Keratinocyte (primary cell): ENCODE measurements around the gene IFNG-AS1. TPM values are rescaled to one million over a fixed set of nuclear protein-coding genes. Genes with fewer than 3 reads are reported as not detected.

Source experiments
- DNase-seq: peaks from one replicate; pipeline ENCODE4 v3.0.0-alpha.2; 2011; ENCODE audit warnings: low read depth, missing footprints, low spot score
- FAIRE-seq: peaks from 2 replicates; lab custom pipeline; 2011; peaks lifted over from hg19 to GRCh38; lab: Jason Lieb, UNC
- H2AFZ ChIP-seq: 2 replicates; pipeline ENCODE4 v1.6.0; 2012; ENCODE audit warnings: low read length, control low read depth, inconsistent platforms; ENCODE audit not compliant: control insufficient read depth
- H3K27ac ChIP-seq: 2 replicates; pipeline ENCODE4 v1.5.1; 2011; ENCODE audit warnings: low read length; ENCODE audit not compliant: control insufficient read depth, insufficient read depth
- H3K27me3 ChIP-seq: 3 replicates; pipeline ENCODE4 v1.6.0; 2011; ENCODE audit warnings: low read length; ENCODE audit not compliant: control insufficient read depth, insufficient read depth; ENCODE audit errors: extremely low read depth
- H3K36me3 ChIP-seq, 2 experiments: 2 replicates in 1 of 2; 3 replicates in 1 of 2; pipeline ENCODE4 v1.5.1; 2011; ENCODE audit warnings: low read length in 2 of 2, mild to moderate bottlenecking in 1 of 2; ENCODE audit not compliant: control insufficient read depth in 2 of 2, insufficient read depth in 2 of 2; ENCODE audit errors: extremely low read depth in 1 of 2
- H3K4me1 ChIP-seq: 3 replicates; pipeline ENCODE4 v1.5.1; 2011; ENCODE audit warnings: low read length; ENCODE audit not compliant: control insufficient read depth, insufficient read depth; ENCODE audit errors: extremely low read depth
- H3K4me2 ChIP-seq: 3 replicates; pipeline ENCODE4 v1.6.0; 2011; ENCODE audit warnings: low read depth, low read length; ENCODE audit not compliant: control insufficient read depth, insufficient read depth; ENCODE audit errors: extremely low read depth
- H3K4me3 ChIP-seq, 3 experiments: fragments of 200-600 bp in 1 of 3; sonication (generic) in 1 of 3; 2 replicates in 2 of 3; 3 replicates in 1 of 3; pipeline ENCODE4 v1.5.1; 2011 to 2016; ENCODE audit warnings: low read length in 3 of 3, mild to moderate bottlenecking in 3 of 3, control low read depth in 2 of 3, inconsistent platforms in 1 of 3, low read depth in 1 of 3, mixed read lengths in 1 of 3, mixed run types in 1 of 3, moderate library complexity in 1 of 3; ENCODE audit not compliant: control insufficient read depth in 2 of 3, insufficient read depth in 2 of 3; ENCODE audit errors: extremely low read depth in 1 of 3
- H3K79me2 ChIP-seq: 2 replicates; pipeline ENCODE4 v1.6.0; 2012; ENCODE audit warnings: low read length; ENCODE audit not compliant: control insufficient read depth, insufficient read depth
- H3K9ac ChIP-seq: 3 replicates; pipeline ENCODE4 v1.6.0; 2011; ENCODE audit warnings: low read length; ENCODE audit not compliant: control insufficient read depth, insufficient read depth; ENCODE audit errors: extremely low read depth
- H3K9me1 ChIP-seq: 3 replicates; pipeline ENCODE4 v1.6.0; 2011; ENCODE audit warnings: low read length; ENCODE audit not compliant: control insufficient read depth, insufficient read depth; ENCODE audit errors: extremely low read depth
- H3K9me3 ChIP-seq: 2 replicates; pipeline ENCODE4 v1.5.1; 2012; ENCODE audit warnings: low read depth, low read length; ENCODE audit not compliant: control insufficient read depth
- H4K20me1 ChIP-seq: 3 replicates; pipeline ENCODE4 v1.6.0; 2011; ENCODE audit warnings: low read length; ENCODE audit not compliant: control insufficient read depth, insufficient read depth; ENCODE audit errors: extremely low read depth
- CTCF ChIP-seq, 3 experiments: IDR thresholded peaks in 1 of 3; conservative IDR thresholded peaks in 1 of 3; optimal IDR thresholded peaks in 1 of 3; 2 replicates in 2 of 3; 3 replicates in 1 of 3; pipeline versions ENCODE3 to v1.5.1; 2011; ENCODE audit warnings: low read length in 3 of 3, mild to moderate bottlenecking in 3 of 3, moderate library complexity in 2 of 3, control low read depth in 1 of 3, inconsistent platforms in 1 of 3; ENCODE audit not compliant: insufficient read depth in 2 of 3; ENCODE audit errors: extremely low read depth in 1 of 3
- EZH2 ChIP-seq: IDR thresholded peaks from one replicate; pipeline ENCODE4 v1.6.1; 2012; ENCODE audit warnings: inconsistent platforms, mild to moderate bottlenecking, low read length, moderate library complexity
- dilution Hi-C: fragments of 300-500 bp; cut with MboI; formaldehyde crosslinking; loops from one replicate; pipeline ENCODE4 v1.7.0; 2020; ENCODE audit warnings: low sequenced_read_pairs; ENCODE audit not compliant: extremely low pct_ligation_motif_present
- polyA plus RNA-seq, 5 experiments: library from polyadenylated mRNA; depleted of rRNA in 3 of 5; stranded (reverse) in 3 of 5; stranded (forward) in 1 of 5; unstranded in 1 of 5; fragments of >200 nt; gene quantifications; 1 replicate in 1 of 5; 2 replicates in 3 of 5; 3 replicates in 1 of 5; pipeline versions ENCODE4 v1.2.1 to v1.2.3, GENCODE V29; 2011 to 2012; ENCODE audit warnings: missing spikeins in 2 of 5, low read depth in 1 of 5, low replicate concordance in 1 of 5
- small RNA-seq, 3 experiments: library from RNA; depleted of rRNA; stranded (forward); fragments of <200 nt; gene quantifications; one replicate each; pipeline ENCODE3, GENCODE V24; 2012; ENCODE audit warnings: low read depth in 3 of 3, low replicate concordance in 1 of 3; ENCODE audit not compliant: insufficient read length in 3 of 3

The IFNG-AS1 gene
- polyA plus RNA-seq, 1 donor (not counting 4 experiments of a cell fraction or from before 2014, with no cell fraction given) = not detected

GRCh38 chr12:68069275-68069674 is 80.0 kb downstream of the IFNG-AS1 start:
- no peaks in the 10 kb centered on the region for H4K20me1 ChIP-seq
- no peaks in the 10 kb centered on the region for H3K4me1 ChIP-seq
- dilution Hi-C loops = no loop called here
- no peak overlapping the region for H3K4me2 ChIP-seq
- TF ChIP-seq CTCF (optimal IDR thresholded peaks at IDR 0.05 in 1 of 3, IDR thresholded peaks at IDR 0.05 in 1 of 3, conservative IDR thresholded peaks at IDR 0.05 in 1 of 3; ENCODE audit: extremely low read depth in 1 of 3, insufficient read depth in 2 of 3, low read length in 3 of 3) (no peak), EZH2 (no peak)
- no peaks in the 10 kb centered on the region for H3K9me3 ChIP-seq
- H3K9ac ChIP-seq = no peak overlapping the region
- no peaks in the 10 kb centered on the region for H3K79me2 ChIP-seq
- no peak overlapping the region for H2AFZ ChIP-seq
- no peaks in the 10 kb centered on the region for H3K36me3 ChIP-seq
- H3K27ac ChIP-seq = no peak overlapping the region
- FAIRE-seq (no peak), DNase-seq (no peak)
- no peak overlapping the region for H3K4me3 ChIP-seq
- H3K9me1 ChIP-seq = no peaks in the 10 kb centered on the region
- H3K27me3 ChIP-seq = peaks cover 4% of the 10 kb centered on the region

Small RNAs within 50 kb of the gene (small RNA-seq; reads per million reads assigned to genes)
- gene AC005294.1 (0 reads per million in 3 experiments), gene RPL39P28 (0 reads per million in 3 experiments)

Other genes with a start within 250 kb of the IFNG-AS1 start
- gene IFNG, start 170.3 kb downstream of the IFNG-AS1 start, polyA plus RNA-seq = not detected in 3 replicates
- gene IL26, start 236.4 kb downstream of the IFNG-AS1 start, polyA plus RNA-seq = not detected in 3 replicates